MCF 10A (cell line): Measurements from ENCODE around the gene GPR135. TPM values are rescaled to one million over a fixed set of nuclear protein-coding genes. Genes with fewer than 3 reads are reported as not detected.

ENCODE experiments used
- BruUV-seq: library from RNA; stranded (reverse); fragments of 400-500 nt; replicated peaks from 2 replicates; lab custom pipeline; 2021; lab: Mats Ljungman, UMichigan
- CTCF ChIA-PET: fragments of 300-600 bp; sonication (Branson Sonifier 250); formaldehyde crosslinking; extraction: SDS; loops from one replicate; lab custom pipeline; 2021; ENCODE audit warnings: antibody characterized with exemption, inconsistent platforms; lab: Yijun Ruan, JAX
- POLR2A ChIA-PET: fragments of 300-600, 350-650 bp; sonication (Branson Sonifier 250); formaldehyde crosslinking; extraction: SDS; loops from one replicate; lab custom pipeline; 2020; ENCODE audit warnings: antibody characterized with exemption, inconsistent platforms; lab: Yijun Ruan, JAX
- DNase-seq: peaks from one replicate; pipeline ENCODE4 v3.0.0-alpha.2; 2018; ENCODE audit not compliant: unreplicated experiment
- H3K27ac Mint-ChIP-seq: one replicate; pipeline ENCODE4 v1.8.0; 2022; ENCODE audit warnings: mild to moderate bottlenecking, low read depth, mixed read lengths; ENCODE audit not compliant: unreplicated experiment
- H3K27me3 Mint-ChIP-seq: one replicate; pipeline ENCODE4 v1.8.0; 2022; ENCODE audit warnings: mixed read lengths; ENCODE audit not compliant: insufficient read depth, unreplicated experiment
- H3K36me3 Mint-ChIP-seq: one replicate; pipeline ENCODE4 v1.8.0; 2022; ENCODE audit warnings: mild to moderate bottlenecking, moderate library complexity, mixed read lengths; ENCODE audit not compliant: insufficient read depth, unreplicated experiment
- H3K4me1 Mint-ChIP-seq: one replicate; pipeline ENCODE4 v1.8.0; 2022; ENCODE audit warnings: mixed read lengths; ENCODE audit not compliant: insufficient read depth, unreplicated experiment
- H3K4me3 Mint-ChIP-seq: one replicate; pipeline ENCODE4 v1.8.0; 2022; ENCODE audit warnings: mild to moderate bottlenecking, moderate library complexity, mixed read lengths; ENCODE audit not compliant: unreplicated experiment
- H3K9me3 Mint-ChIP-seq: one replicate; pipeline ENCODE4 v1.8.0; 2022; ENCODE audit warnings: mixed read lengths; ENCODE audit not compliant: unreplicated experiment
- CTCF ChIP-seq: fragments of 200-600 bp; IDR thresholded peaks from one replicate; pipeline ENCODE4 v1.8.0; 2022; ENCODE audit warnings: antibody characterized with exemption, mild to moderate bottlenecking; ENCODE audit not compliant: unreplicated experiment
- intact Hi-C: fragments of 100-400 bp; cut with micrococcal nuclease; formaldehyde crosslinking; loops from 2 replicates; pipeline ENCODE4 v1.14.1; 2022
- total RNA-seq: library from RNA; stranded (reverse); gene quantifications from 2 replicates; pipeline ENCODE4 v1.2.3, GENCODE V29; 2022

Gene GPR135
- total RNA-seq, 1 experiment from 2014 or later: 7.6 TPM

GRCh38 chr14:59435987-59436386 is 29.2 kb downstream of the GPR135 start:
- BruUV-seq: no TSS peak
- CTCF ChIA-PET: interaction anchor here (0.6 to 0.7 kb wide), 2 partner anchors 8 to 1190 kb away, joined by 4 to 5 read pairs; no protein-coding TSS in a partner anchor
- no peak for TF ChIP-seq CTCF
- no peak for DNase-seq
- intact Hi-C loops: no loop called here
- POLR2A ChIA-PET: no interaction called here
- H3K4me1 Mint-ChIP-seq: peaks cover 21% of the 10 kb centered on the region
- no peak overlapping the region for H3K4me3 Mint-ChIP-seq
- H3K9me3 Mint-ChIP-seq: no peaks in the 10 kb centered on the region
- peaks cover 12% of the 10 kb centered on the region for H3K36me3 Mint-ChIP-seq
- no peaks in the 10 kb centered on the region for H3K27me3 Mint-ChIP-seq
- H3K27ac Mint-ChIP-seq: no peak overlapping the region

GRCh38 chr14:59435101-59435500 is 30.1 kb downstream of the GPR135 start:
- CTCF ChIA-PET: interaction anchor here (0.6 to 0.7 kb wide), 3 partner anchors 74 to 1190 kb away, joined by 3 to 4 read pairs (median 3); no protein-coding TSS in a partner anchor
- Mint-ChIP-seq H3K36me3 (peaks cover 12% of the 10 kb centered on the region), H3K4me1 (peaks cover 21% of the 10 kb centered on the region), H3K27ac (no peak overlapping the region), H3K4me3 (no peak overlapping the region), H3K27me3 (no peaks in the 10 kb centered on the region), H3K9me3 (no peaks in the 10 kb centered on the region)
- no TSS peak for BruUV-seq
- DNase-seq: no peak
- TF ChIP-seq CTCF: no peak
- POLR2A ChIA-PET: no interaction called here
- intact Hi-C loops: no loop called here

GRCh38 chr14:59429790-59430189 is 35.4 kb downstream of the GPR135 start:
- Mint-ChIP-seq H3K27ac (no peak overlapping the region), H3K4me3 (no peak overlapping the region), H3K4me1 (peaks cover 6% of the 10 kb centered on the region), H3K27me3 (no peaks in the 10 kb centered on the region), H3K36me3 (peaks cover 13% of the 10 kb centered on the region), H3K9me3 (no peaks in the 10 kb centered on the region)
- BruUV-seq: no TSS peak
- intact Hi-C loops: no loop called here
- POLR2A ChIA-PET: interaction anchor here (1.4 kb wide), 1 partner anchor 240 kb away, joined by 3 read pairs; no protein-coding TSS in a partner anchor
- no peak for TF ChIP-seq CTCF
- DNase-seq: no peak
- CTCF ChIA-PET: interaction anchor here (0.6 to 1.1 kb wide), 5 partner anchors 54 to 797 kb away, joined by 3 to 5 read pairs (median 3); partner anchors contain the start of genes JKAMP and L3HYPDH

- no peaks in the 10 kb centered on the region for H3K27me3 Mint-ChIP-seq
- H3K4me3 Mint-ChIP-seq: no peak overlapping the region
- H3K9me3 Mint-ChIP-seq: no peaks in the 10 kb centered on the region
- no peak for DNase-seq
- peaks cover 13% of the 10 kb centered on the region for H3K36me3 Mint-ChIP-seq
- ChIA-PET CTCF (interaction anchor here (0.6 to 1.7 kb wide), 13 partner anchors 15 to 295 kb away, joined by 3 to 9 read pairs (median 3); partner anchors contain the start of genes JKAMP and L3HYPDH), POLR2A (interaction anchor here (0.6 to 1.4 kb wide), 3 partner anchors 27 to 239 kb away, joined by 3 to 4 read pairs (median 3); no protein-coding TSS in a partner anchor)
- H3K27ac Mint-ChIP-seq: no peak overlapping the region
- TF ChIP-seq CTCF: no peak
- peaks cover 6% of the 10 kb centered on the region for H3K4me1 Mint-ChIP-seq
- intact Hi-C loops: no loop called here
- no TSS peak for BruUV-seq
Observed at GRCh38 chr14:59428581-59429012, 36.6 kb downstream of the GPR135 start.
